ENCODE data around the gene SYS1. TPM values are rescaled to one million over a fixed set of nuclear protein-coding genes. Genes with fewer than 3 reads are reported as not detected.
"Not testable (repeated sequence)": the region's sequence is repeated elsewhere in the genome, so short reads cannot be mapped to it uniquely, and the experiment has no call there.

The SYS1 gene
- total and polyA plus RNA-seq, 2 donors (not counting 1 experiment from before 2014, with no cell fraction given), result 25.3 to 57.7 TPM

DNA sequence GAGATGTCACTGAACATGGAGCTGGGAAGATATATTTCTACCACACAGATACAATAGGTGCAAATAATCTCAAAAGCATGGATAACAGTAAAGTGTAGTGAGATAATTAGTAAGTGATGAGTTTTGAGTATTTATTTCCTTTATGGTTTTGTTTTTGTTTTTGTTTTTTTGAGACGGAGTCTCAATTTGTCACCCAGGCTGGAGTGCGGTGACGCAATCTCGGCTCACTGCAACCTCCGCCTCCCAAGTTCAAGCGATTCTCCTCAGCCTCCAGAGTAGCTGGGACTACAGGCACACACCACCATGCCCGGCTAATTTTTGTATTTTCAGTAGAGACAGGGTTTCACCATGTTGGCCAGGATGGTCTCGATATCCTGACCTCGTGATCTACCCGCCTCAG is 12.2 kb upstream of the SYS1 start:
- intact Hi-C loops (cut with micrococcal nuclease); H3K4me2 ChIP-seq (replicated peaks; ENCODE audit: low read depth, low read length, poor library complexity, severe bottlenecking); H4K20me1 ChIP-seq (ENCODE audit: control insufficient read depth, insufficient read depth, low read length, poor library complexity, severe bottlenecking): not testable (repeated sequence)

GRCh38 chr20:45352729-45353128 is 10.2 kb upstream of the SYS1 start:
- ChIA-PET CTCF (interaction anchor here (1.9 to 3.7 kb wide), 2 partner anchors 84 to 97 kb away, joined by 7 to 13 read pairs; no protein-coding TSS in a partner anchor), POLR2A (no interaction called here)
- Histone ChIP-seq H3K27ac (ENCODE audit: low read length in 2 of 2) (no peak overlapping the region), H2AFZ (ENCODE audit: insufficient read depth, low read depth, low read length, poor library complexity, severe bottlenecking) (no peak overlapping the region), H3K4me3 (ENCODE audit: control extremely low read depth in 1 of 5, extremely low read depth in 1 of 5, insufficient read depth in 1 of 5, low read depth in 2 of 5, low read length in 4 of 5) (no peak overlapping the region), H3K9me3 (ENCODE audit: control extremely low read depth in 1 of 3, control insufficient read depth in 2 of 3, insufficient read depth in 1 of 3, low read length in 2 of 3) (peaks cover 0 to 2% (median 0%) of the 10 kb centered on the region in 3 donors), H3K4me1 (ENCODE audit: control insufficient read depth in 2 of 2, insufficient read depth in 2 of 2, low read length in 2 of 2) (peaks cover 7 to 8% of the 10 kb centered on the region in 2 donors), H3K4me2 (replicated peaks; ENCODE audit: low read depth, low read length, poor library complexity, severe bottlenecking) (no peak overlapping the region), H3K27me3 (replicated peaks in 1 of 4; ENCODE audit: control extremely low read depth in 1 of 4, control insufficient read depth in 3 of 4, insufficient read depth in 4 of 4, low read length in 3 of 4) (peaks cover 0 to 11% (median 2%) of the 10 kb centered on the region in 4 experiments), H3K79me2 (ENCODE audit: control insufficient read depth, insufficient read depth, low read length) (no peaks in the 10 kb centered on the region), H3K9ac (ENCODE audit: low read length) (no peak overlapping the region), H4K20me1 (ENCODE audit: control insufficient read depth, insufficient read depth, low read length, poor library complexity, severe bottlenecking) (no peaks in the 10 kb centered on the region), H3K36me3 (replicated peaks in 1 of 2; ENCODE audit: control extremely low read depth in 1 of 2, control insufficient read depth in 1 of 2, extremely low read depth in 1 of 2, insufficient read depth in 2 of 2, low read length in 1 of 2) (no peaks in the 10 kb centered on the region)
- Mint-ChIP-seq H3K4me1 (peaks cover 7% of the 10 kb centered on the region), H3K4me3 (no peak overlapping the region), H3K9me3 (ENCODE audit: insufficient read depth) (no peaks in the 10 kb centered on the region), H3K27me3 (no peaks in the 10 kb centered on the region), H3K27ac (no peak overlapping the region)
- DNase-seq (no peak), ATAC-seq (ENCODE audit: low read depth) (no peak)
- intact Hi-C loops (cut with micrococcal nuclease), result no loop called here
- TF ChIP-seq, protein P1, sequence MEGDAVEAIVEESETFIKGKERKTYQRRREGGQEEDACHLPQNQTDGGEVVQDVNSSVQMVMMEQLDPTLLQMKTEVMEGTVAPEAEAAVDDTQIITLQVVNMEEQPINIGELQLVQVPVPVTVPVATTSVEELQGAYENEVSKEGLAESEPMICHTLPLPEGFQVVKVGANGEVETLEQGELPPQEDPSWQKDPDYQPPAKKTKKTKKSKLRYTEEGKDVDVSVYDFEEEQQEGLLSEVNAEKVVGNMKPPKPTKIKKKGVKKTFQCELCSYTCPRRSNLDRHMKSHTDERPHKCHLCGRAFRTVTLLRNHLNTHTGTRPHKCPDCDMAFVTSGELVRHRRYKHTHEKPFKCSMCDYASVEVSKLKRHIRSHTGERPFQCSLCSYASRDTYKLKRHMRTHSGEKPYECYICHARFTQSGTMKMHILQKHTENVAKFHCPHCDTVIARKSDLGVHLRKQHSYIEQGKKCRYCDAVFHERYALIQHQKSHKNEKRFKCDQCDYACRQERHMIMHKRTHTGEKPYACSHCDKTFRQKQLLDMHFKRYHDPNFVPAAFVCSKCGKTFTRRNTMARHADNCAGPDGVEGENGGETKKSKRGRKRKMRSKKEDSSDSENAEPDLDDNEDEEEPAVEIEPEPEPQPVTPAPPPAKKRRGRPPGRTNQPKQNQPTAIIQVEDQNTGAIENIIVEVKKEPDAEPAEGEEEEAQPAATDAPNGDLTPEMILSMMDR (IDR thresholded peaks at IDR 0.05), result no peak
- TF ChIP-seq EZH2 (IDR thresholded peaks at IDR 0.05; ENCODE audit: borderline replicate concordance, insufficient read depth, low read depth, low read length, poor library complexity, severe bottlenecking), result no peak
- no CpG with 5 or more reads among the region's 3 CpGs for WGBS (ENCODE audit: insufficient coverage)

More for the DNA sequence above, 12.2 kb upstream of the SYS1 start:
- POLR2A ChIA-PET; DNase-seq; H2AFZ ChIP-seq (ENCODE audit: insufficient read depth, low read depth, low read length, poor library complexity, severe bottlenecking); H3K9me3 Mint-ChIP-seq (ENCODE audit: insufficient read depth); H3K4me3 Mint-ChIP-seq; H3K79me2 ChIP-seq (ENCODE audit: control insufficient read depth, insufficient read depth, low read length); H3K9me3 ChIP-seq (ENCODE audit: control extremely low read depth in 1 of 3, control insufficient read depth in 2 of 3, insufficient read depth in 1 of 3, low read length in 2 of 3); H3K27ac ChIP-seq (ENCODE audit: low read length in 2 of 2); H3K9ac ChIP-seq (ENCODE audit: low read length); ATAC-seq (ENCODE audit: low read depth); H3K36me3 ChIP-seq (replicated peaks in 1 of 2; ENCODE audit: control extremely low read depth in 1 of 2, control insufficient read depth in 1 of 2, extremely low read depth in 1 of 2, insufficient read depth in 2 of 2, low read length in 1 of 2); H3K4me3 ChIP-seq (ENCODE audit: control extremely low read depth in 1 of 5, extremely low read depth in 1 of 5, insufficient read depth in 1 of 5, low read depth in 2 of 5, low read length in 4 of 5); H3K27ac Mint-ChIP-seq: not testable (repeated sequence)
- H3K27me3 Mint-ChIP-seq, result peaks cover 16% of the 10 kb centered on the region
- H3K4me1 ChIP-seq (ENCODE audit: control insufficient read depth in 2 of 2, insufficient read depth in 2 of 2, low read length in 2 of 2), result peaks cover 21 to 23% of the 10 kb centered on the region in 2 donors
- peaks cover 0 to 30% (median 6%) of the 10 kb centered on the region in 4 experiments for H3K27me3 ChIP-seq (replicated peaks in 1 of 4; ENCODE audit: control extremely low read depth in 1 of 4, control insufficient read depth in 3 of 4, insufficient read depth in 4 of 4, low read length in 3 of 4)
- 96% methylated on average over 7 of the region's 10 CpGs for whole genome bisulfite sequencing (ENCODE audit: insufficient coverage)
- CTCF ChIA-PET, result interaction anchor here (3.7 kb wide), 1 partner anchor 86 kb away, joined by 13 read pairs; no protein-coding TSS in a partner anchor
- H3K4me1 Mint-ChIP-seq, result peaks cover 10% of the 10 kb centered on the region

Data from B cell (primary cell).